ENCODE results near the gene LRBA. TPM values are rescaled to one million over a fixed set of nuclear protein-coding genes. Genes with fewer than 3 reads are reported as not detected.

Gene LRBA
- total RNA-seq, 2 donors from 2014 or later, result 50.1 to 59.9 TPM

DNA sequence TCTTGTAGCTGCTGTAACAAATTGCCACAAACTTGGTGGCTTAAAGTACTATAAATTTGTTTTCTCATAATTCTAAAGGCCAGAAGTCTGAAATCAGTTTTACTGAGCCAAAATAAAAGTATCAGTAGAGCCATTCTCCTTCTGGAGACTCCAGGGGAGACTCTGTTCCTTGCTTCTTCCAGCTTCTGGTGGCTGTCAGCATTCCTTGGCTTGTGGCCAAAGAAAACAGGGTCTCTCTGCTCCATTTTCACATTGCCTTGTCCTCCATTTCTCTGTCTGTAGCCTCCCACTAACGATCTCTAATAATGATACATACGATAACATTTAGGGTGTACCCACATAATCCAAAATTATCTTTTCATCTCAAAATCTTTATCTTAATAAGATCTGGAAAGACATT lies 232.8 kb downstream of the LRBA start:
- Histone ChIP-seq H3K36me3 (replicated peaks in 1 of 2; ENCODE audit: insufficient read depth in 1 of 2, low read depth in 2 of 2) (no peaks in the 10 kb centered on the region), H3K27ac (no peak overlapping the region), H3K4me3 (no peak overlapping the region), H3K27me3 (no peaks in the 10 kb centered on the region), H3K9me3 (no peaks in the 10 kb centered on the region), H3K4me1 (peaks cover 19% of the 10 kb centered on the region)
- intact Hi-C loops (cut with DNase I), result no loop called here
- DNase-seq (peak in 2 of 4 donors; percentile 18 to 21), ATAC-seq (no peak)
- WGBS, 2 donors, result 71 to 80% methylated on average over 2 of the region's 2 CpGs
- no peak for TF ChIP-seq POLR2A (IDR thresholded peaks at IDR 0.05)
- TF ChIP-seq, protein P1, sequence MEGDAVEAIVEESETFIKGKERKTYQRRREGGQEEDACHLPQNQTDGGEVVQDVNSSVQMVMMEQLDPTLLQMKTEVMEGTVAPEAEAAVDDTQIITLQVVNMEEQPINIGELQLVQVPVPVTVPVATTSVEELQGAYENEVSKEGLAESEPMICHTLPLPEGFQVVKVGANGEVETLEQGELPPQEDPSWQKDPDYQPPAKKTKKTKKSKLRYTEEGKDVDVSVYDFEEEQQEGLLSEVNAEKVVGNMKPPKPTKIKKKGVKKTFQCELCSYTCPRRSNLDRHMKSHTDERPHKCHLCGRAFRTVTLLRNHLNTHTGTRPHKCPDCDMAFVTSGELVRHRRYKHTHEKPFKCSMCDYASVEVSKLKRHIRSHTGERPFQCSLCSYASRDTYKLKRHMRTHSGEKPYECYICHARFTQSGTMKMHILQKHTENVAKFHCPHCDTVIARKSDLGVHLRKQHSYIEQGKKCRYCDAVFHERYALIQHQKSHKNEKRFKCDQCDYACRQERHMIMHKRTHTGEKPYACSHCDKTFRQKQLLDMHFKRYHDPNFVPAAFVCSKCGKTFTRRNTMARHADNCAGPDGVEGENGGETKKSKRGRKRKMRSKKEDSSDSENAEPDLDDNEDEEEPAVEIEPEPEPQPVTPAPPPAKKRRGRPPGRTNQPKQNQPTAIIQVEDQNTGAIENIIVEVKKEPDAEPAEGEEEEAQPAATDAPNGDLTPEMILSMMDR (IDR thresholded peaks at IDR 0.05), result no peak

DNA sequence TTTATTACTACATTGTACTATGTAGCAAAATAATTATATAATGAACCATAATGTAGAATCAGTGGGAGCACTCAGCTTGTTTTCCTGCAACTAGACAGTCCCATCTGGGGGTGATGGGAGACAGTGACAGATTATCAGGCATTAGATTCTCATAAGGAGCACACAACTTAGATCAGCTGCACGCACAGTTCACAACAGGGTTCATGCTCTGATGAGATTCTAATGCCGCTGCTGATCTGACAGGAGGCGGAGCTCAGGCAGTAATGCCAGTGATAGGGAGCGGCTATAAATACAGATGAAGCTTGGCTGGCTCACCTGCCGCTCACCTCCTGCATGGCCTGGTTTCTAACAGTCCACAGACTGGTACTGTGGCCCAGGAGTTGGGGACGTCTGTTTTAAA lies 233.9 kb downstream of the LRBA start:
- TF ChIP-seq, protein P1 (IDR thresholded peaks at IDR 0.05), result no peak
- no peak for TF ChIP-seq POLR2A (IDR thresholded peaks at IDR 0.05)
- H3K27ac ChIP-seq, result no peak overlapping the region
- 89 to 93% methylated on average over 6 of the region's 6 CpGs for WGBS, 2 donors
- peaks cover 19% of the 10 kb centered on the region for H3K4me1 ChIP-seq
- H3K27me3 ChIP-seq, result no peaks in the 10 kb centered on the region
- no peaks in the 10 kb centered on the region for H3K9me3 ChIP-seq
- H3K4me3 ChIP-seq, result no peak overlapping the region
- intact Hi-C loops (cut with DNase I), result no loop called here
- ATAC-seq (no peak), DNase-seq (no peak)
- H3K36me3 ChIP-seq (replicated peaks in 1 of 2; ENCODE audit: insufficient read depth in 1 of 2, low read depth in 2 of 2), result no peaks in the 10 kb centered on the region

DNA sequence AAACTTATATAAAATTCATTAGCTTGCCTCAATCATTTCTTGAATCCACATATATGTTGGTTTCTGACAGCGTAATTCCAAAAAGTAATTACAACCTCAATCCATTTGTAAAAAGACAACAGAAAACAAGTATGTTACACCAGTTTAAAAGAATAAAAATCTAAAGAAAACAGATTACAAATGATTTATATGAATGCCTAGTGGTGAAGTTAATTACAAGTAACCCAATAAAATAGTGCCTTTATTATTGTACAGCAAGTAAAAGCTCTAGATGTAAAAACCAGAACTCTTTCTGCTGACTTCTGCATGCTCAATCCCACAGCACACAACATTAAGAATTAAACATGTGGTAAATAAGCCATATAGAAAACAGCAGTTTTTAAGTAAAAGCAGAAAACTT lies 235.4 kb downstream of the LRBA start:
- TF ChIP-seq, protein P1 (IDR thresholded peaks at IDR 0.05), result no peak
- no peak for TF ChIP-seq POLR2A (IDR thresholded peaks at IDR 0.05)
- Histone ChIP-seq H3K9me3 (no peaks in the 10 kb centered on the region), H3K36me3 (replicated peaks in 1 of 2; ENCODE audit: insufficient read depth in 1 of 2, low read depth in 2 of 2) (no peaks in the 10 kb centered on the region), H3K27me3 (no peaks in the 10 kb centered on the region), H3K27ac (no peak overlapping the region), H3K4me3 (no peak overlapping the region), H3K4me1 (peaks cover 19% of the 10 kb centered on the region)
- 91 to 98% methylated on average over 1 of the region's 1 CpG for WGBS, 2 donors
- intact Hi-C loops (cut with DNase I), result no loop called here
- ATAC-seq, result no peak
- DNase-seq, result no peak

DNA sequence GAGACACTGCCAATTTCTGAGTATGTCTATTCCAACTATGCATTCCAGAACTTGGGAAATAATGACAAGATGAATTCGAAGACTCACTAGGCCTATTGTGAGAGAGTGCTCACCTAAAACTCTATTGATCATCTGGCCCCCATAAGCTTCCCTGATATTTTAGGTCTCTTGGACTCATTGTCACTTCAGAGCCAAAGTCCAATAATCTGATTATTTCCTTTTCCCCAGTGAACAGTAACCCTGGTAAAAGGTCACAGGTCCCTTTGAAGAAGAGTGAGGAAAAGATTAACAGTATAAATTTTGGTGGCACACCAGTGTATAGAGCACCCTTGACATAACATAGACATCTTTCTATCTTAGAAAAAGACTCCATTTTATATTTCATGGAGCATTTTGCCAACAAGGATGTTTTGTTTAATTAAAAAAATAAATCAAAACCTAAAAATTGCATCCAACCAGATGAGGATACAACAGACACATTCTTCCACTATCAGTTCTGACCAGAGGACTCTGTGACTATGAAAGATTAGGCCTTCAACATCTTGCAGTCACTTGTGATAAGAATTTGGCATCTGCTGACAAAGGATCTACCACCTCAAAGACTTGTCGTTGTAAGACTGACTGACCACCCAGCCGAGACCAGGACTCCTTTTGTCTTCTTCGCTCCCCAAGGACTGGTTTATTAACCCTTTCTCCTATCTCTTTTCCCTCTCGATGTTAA lies 241.2 kb downstream of the LRBA start:
- TF ChIP-seq POLR2A (IDR thresholded peaks at IDR 0.05), result no peak
- TF ChIP-seq, protein P1 (IDR thresholded peaks at IDR 0.05), result no peak
- no peak for ATAC-seq
- Histone ChIP-seq H3K4me1 (peaks cover 15% of the 10 kb centered on the region), H3K27ac (no peak overlapping the region), H3K36me3 (replicated peaks in 1 of 2; ENCODE audit: insufficient read depth in 1 of 2, low read depth in 2 of 2) (no peaks in the 10 kb centered on the region), H3K4me3 (no peak overlapping the region), H3K27me3 (no peaks in the 10 kb centered on the region), H3K9me3 (no peaks in the 10 kb centered on the region)
- WGBS, 2 donors, result 75 to 78% methylated on average over 5 of the region's 5 CpGs
- intact Hi-C loops (cut with DNase I), result no loop called here
- no peak for DNase-seq

DNA sequence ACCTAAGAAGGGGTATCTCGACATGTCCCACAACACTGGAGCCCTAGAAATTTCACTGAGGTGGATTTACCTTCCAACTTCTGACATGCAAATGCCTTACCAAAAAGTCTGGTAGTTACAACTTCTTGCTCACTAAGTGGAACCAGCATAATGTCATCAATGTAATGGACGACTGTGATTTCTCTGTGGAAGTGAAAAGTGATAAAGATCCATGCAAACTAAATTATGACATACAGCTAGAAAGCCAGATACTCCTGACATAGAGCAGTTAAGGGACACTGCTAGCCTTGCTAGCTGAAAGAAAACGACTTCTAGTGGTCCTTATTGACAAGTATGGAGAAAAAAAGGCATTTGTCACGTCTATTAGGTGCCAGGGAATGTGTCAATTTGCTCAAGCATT lies 242.1 kb downstream of the LRBA start:
- peaks cover 11% of the 10 kb centered on the region for H3K4me1 ChIP-seq
- DNase-seq, result no peak
- ATAC-seq, result no peak

More for the DNA sequence above, 242.1 kb downstream of the LRBA start:
- Histone ChIP-seq H3K4me3 (no peak overlapping the region), H3K27ac (no peak overlapping the region), H3K9me3 (no peaks in the 10 kb centered on the region), H3K36me3 (replicated peaks in 1 of 2; ENCODE audit: insufficient read depth in 1 of 2, low read depth in 2 of 2) (no peaks in the 10 kb centered on the region), H3K27me3 (no peaks in the 10 kb centered on the region)
- 80 to 81% methylated on average over 4 of the region's 4 CpGs for whole genome bisulfite sequencing, 2 donors
- intact Hi-C loops (cut with DNase I), result no loop called here
- no peak for TF ChIP-seq POLR2A (IDR thresholded peaks at IDR 0.05)
- TF ChIP-seq, protein P1 (IDR thresholded peaks at IDR 0.05), result no peak

Data from body of pancreas (tissue), 4 donors.